ENCODE results near the gene RPH3AL.
"Not testable (repeated sequence)": the region's sequence is repeated elsewhere in the genome, so short reads cannot be mapped to it uniquely, and the experiment has no call there.

The RPH3AL gene

DNA sequence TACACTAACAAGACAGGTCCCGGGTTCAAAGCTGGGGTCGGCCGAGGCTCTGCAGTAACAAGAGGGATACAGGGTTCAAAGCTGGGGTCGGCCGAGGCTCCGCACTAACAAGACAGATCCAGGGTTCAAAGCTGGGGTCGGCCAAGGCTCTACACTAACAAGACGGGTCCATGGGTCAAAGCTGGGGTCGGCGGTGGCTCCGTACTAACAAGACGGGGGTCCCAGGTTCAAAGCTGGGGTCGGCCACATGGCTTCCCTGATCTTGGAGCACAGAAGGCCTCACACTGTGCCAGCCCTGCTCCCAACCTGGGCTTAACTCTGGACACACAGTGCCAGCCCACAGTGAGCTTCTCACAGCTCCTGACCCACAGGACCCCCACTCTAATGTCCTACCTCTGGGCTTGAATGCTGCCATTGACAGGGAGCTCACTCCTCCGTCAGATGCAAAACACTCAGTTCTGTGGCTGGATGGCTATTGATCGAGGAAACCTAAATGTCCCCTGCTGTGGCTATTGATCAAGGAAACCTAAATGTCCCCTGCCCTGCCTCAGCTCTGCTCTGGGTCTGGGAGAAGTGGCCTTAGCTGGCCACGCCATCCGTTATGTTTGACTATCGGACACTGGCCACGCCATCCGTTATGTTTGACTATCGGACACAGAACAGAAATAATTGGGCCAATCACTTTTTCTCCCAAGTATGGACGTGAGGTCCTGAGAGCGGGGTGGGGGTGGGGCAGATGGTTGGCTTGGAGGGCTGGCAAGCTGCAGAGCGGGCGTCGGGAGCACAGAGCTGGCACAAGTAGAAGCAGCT, 116.6 kb downstream of the RPH3AL start:
- no peak for DNase-seq

GRCh38 chr17:234994-235830, 117.4 kb downstream of the RPH3AL start:
- DNase-seq = not testable (repeated sequence)

DNA sequence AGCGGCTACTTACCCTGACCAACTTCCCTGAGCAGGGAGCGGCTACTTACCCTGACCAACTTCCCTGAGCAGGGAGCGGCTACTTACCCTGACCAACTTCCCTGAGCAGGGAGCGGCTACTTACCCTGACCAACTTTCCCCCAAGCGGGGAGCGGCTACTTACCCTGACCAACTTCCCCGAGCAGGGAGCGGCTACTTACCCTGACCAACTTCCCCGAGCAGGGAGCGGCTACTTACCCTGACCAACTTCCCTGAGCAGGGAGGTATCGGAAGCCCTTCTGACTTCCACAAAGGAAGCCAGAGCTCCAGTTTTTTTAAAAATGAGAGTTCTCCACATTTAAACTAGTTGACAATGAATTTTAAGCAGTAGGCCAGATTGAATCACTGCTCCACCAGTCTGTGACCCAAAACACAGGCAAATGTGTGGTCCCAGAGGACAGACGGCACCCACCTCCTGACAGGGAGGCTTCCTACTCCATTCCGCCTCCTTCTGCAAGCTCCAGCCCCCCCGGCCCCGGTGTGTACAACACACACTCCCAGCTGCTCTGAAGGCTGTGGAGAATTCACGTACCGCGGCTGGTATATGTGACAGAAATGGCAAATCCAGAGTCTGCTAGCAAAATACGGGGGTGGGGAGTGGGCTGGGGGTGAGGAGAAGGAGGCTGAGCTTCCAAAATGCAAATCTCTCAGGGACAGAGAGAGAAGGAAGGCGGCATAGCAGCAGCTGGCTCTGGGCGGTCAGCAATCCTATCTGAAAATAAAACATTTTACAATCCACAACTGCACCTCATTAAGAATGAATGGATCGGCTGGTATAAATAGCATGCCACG, 118.2 kb downstream of the RPH3AL start:
- not testable (repeated sequence) for DNase-seq

DNA sequence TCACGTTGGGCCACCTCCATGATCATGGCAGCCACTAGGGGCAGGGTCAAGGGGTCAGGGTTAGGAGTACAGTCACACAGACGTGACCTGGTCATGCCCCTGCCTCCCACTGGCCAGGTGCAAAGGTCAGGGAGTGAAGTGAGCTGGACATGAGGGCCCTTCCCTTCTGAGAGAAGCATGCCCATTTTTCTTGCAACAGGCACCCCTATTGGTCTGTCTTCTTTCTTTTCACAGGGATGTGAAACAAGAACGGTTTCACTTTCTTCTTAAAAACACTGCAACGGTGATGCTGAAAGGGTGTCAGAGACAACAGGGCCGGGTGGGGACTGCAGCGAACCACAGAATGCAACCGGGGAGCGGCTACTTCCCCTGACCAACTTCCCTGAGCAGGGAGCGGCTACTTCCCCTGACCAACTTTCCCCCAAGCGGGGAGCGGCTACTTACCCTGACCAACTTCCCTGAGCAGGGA, 119.1 kb downstream of the RPH3AL start:
- no peak for DNase-seq

DNA sequence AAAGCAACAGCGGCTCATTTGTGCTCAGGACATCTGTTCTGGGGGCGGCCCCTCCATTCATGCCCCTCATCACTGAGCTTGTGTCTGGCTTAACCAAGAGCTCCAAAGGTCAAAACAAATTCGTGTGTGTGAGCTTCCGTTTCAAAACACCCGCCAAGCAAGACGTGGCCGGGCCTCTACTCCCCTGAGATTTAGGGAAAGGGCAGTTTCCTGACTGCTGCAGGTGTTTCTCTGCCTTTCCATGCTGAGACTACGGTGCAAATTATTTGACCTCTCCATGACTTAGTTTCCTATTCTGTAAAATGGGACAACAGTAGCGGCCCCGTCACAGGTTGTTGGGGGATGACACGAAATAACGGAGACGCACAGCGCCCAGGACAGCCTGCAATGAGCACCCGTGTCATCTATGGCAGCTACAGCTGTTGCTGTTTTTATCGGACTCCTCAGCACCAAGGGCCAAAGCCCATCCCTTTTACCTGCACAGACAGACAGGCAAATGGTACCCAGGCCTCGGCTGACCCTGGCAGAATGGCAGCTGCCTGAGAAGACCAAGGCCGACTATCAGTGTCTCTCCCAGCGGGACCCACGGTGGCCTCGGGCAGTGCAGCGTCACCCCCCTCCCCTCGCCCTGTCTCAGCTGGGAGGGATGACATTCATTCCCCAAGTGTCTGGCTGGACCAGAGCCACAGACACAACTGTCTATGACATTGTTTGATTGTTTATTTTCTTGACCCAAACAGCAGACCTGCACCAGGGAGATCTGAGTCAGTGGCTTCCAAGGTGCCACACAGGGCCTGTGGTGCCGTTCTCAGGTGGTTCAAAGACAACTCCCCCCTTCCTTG, 120.4 kb downstream of the RPH3AL start:
- no peak for DNase-seq

GRCh38 chr17:231191-231965, 121.2 kb downstream of the RPH3AL start:
- DNase-seq = no peak

- no peak for DNase-seq
Measured at GRCh38 chr17:230395-230770, 122.2 kb downstream of the RPH3AL start.

- no peak for DNase-seq
Measured at GRCh38 chr17:229709-230394, 122.8 kb downstream of the RPH3AL start.

DNA sequence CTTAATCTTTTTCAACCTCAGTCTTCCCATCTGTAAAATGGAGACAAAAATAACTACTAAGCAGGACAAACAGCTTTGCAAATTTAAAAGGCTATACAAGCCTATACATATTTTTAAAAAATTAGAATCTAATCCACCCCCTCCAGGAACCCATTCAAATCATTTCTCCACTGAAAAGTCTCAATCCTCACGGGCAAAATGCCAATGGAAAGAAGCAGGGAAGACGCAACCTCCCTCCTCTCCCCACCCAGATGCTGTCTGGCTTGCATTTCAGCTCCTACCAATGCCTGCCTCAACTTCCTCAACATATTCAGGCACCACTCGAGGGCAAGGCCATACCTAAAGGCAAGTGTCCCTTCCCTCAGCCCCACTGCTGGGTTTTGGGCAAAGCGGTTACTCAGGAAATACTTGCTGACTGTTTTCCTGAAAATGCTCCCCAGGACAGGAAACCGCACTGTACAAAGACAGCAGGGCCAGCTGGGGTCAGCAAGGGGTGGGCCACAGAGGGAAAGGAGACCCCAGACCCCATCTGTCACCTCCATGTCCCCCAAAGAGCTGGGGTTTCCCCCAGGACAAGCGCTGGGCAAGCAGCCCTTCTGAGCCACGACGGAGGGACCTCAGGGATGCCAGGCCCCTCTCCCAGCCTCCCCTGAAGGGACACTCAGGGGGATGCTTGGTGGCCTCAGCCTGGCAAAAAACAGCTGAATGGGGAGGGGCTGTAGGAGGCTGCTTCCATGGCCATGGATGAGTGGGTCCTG, 123.5 kb downstream of the RPH3AL start:
- DNase-seq = no peak

DNA sequence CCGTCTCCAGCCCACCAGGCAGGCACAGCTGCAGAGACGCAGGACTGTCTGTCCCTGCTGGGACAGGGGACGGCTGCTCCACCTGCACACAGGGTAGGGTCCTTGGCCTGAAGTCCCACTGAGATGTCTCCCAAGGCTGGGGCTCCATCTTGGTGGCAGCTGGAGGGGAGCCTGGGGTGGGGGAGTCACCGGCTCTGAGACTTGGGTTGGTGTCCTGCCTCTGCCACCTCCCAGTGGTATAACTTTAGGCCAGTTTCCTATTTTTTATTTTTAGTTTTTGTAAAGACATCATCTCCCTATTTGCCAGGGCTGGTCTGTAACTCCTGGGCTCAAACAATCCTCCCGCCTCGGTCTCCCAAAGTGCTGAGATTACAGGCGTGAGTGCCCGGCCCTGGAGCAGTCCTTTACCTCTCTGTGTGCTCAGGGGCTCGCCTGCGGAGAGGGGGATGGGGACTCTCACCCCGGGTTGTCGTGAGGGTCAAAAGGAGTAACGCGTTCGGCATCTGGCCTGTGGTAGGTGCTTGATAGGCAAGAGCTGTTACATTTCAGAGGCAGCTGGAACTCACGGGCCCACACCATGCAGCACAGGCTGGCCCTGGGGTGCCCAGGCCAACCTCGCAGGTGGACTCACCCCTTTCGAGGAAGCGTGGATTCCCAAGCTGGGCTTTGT, 124.5 kb downstream of the RPH3AL start:
- no peak for DNase-seq

- DNase-seq = no peak
Measured at GRCh38 chr17:227078-227945, 125.3 kb downstream of the RPH3AL start.

GRCh38 chr17:226108-227077, 126.2 kb downstream of the RPH3AL start:
- no peak for DNase-seq

- DNase-seq = no peak
Measured at GRCh38 chr17:225551-225950, 127.1 kb downstream of the RPH3AL start.

GRCh38 chr17:224576-224975, 128.0 kb downstream of the RPH3AL start:
- not testable (repeated sequence) for DNase-seq

DNA sequence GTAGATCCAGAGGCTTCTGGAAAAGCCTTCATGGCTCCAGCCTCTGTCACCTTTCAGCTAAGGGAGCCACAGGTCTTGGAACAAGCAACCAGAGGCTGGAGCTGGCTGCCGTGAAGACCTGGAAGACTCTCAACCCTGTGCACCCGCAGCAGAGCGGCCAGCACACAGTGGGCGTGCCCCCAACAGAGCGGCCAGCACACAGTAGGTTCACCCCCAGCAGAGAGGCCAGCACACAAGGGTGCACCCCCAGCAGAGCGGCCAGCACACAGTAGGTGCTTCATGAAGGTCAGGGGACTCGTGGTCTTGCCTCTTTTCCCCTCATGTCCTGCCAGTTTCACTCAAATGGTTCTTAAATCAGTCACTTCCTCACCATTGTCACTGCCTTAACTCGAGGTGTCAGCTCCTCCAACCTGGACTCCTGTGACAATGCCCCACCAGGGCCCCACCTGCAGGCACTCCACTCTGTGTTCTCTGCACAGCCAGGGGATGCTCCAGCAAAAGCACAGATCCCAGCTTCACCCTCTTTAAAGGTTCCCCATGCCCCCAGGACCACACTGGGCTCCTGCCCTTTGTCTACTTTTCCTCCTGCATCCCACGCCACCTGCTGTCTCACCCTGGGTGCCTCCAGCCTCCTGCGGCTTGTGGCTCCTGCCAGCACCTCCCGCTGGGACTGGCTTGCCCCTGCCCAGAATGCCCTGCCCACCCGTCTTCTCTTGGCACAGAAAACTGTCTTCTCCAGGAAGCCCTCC, 128.7 kb downstream of the RPH3AL start:
- no peak for DNase-seq

DNA sequence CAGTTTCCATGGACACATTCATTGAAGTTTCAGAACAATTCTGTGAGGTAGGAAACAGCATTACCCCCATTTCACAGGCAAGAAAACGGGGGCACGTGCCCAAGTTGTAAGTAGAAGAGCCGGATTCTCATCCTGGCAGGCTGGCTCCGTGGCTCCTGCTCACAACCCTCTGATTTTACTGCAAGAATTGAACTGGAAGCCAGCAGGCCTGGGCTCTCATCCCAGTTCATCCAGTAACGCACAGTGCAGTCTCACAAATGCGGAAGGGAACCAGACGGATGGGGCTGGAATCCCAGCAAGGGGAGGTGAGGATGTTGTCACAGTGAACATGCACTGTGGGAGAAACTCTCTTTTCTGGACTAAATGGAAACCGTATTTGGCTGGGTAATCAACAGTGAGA, 130.4 kb downstream of the RPH3AL start:
- no peak for DNase-seq
